ENCODE results near the gene PRDM16.

PRDM16 gene

GRCh38 chr1:3103967-3104677 lies 35.1 kb downstream of the PRDM16 start:
- no peak for DNase-seq (ENCODE audit: low spot score)

- no peak for DNase-seq (ENCODE audit: low spot score)
These were observed 36.3 kb downstream of the PRDM16 start for GRCh38 chr1:3105167-3105863.

- DNase-seq (ENCODE audit: low spot score) = no peak
These were observed 37.2 kb downstream of the PRDM16 start for GRCh38 chr1:3106216-3106615.

- no peak for DNase-seq (ENCODE audit: low spot score)
These were observed 38.2 kb downstream of the PRDM16 start for GRCh38 chr1:3107201-3107600.

DNA sequence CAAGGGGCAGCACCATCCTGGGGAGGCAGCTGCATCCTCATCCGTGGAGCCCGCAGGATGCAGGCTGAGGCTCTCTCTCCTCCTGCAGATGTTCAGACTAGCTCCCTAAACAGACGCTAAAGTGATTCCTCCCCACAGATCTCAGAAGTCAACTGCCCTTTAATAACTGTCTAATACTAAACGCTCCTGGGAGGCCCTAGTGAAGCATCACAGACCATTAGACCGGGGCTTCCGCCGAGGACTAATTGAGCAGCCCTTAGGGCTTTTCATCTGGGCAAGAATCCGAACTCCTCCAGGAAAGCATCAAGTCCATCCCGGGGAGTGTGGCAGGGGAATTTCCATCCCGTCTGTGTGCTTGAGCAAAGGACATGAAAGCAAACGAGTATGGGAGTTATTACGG lies 40.4 kb downstream of the PRDM16 start:
- no peak for DNase-seq (ENCODE audit: low spot score)

DNA sequence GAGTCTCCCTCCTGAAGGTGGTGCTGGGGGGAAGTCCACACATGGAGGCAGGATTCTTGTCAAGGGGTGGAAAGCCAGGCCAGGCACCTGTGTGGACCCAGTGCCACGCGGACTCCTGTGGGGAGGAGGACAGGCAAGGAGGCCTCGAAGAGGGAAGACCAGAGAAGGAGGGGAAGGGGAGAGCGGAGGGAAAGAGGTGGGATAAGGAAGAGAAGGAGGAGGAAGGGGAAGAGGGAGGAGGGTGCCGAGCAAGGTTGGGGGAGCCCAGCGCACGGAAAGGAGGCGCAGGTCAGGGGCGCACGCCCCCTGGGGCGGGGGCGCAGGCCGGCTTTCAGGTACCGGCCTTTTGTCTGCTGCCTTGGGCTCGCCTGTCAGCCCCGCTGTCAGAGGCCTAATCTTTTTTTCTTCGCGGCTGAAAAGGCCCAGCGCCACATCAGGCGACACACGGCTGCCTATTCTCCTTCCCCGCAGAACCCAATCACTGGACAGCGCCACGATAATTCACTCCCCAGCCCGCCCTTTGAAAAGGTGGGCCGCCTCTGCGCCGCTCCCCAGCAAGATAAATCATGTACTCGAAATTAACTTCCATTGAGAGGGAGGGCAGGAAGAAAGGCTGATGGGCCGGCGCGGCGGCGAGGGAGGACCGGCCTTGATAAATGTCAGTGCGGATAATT lies 42.5 kb downstream of the PRDM16 start:
- DNase-seq (ENCODE audit: low spot score) = no peak

GRCh38 chr1:3112526-3112925 lies 43.5 kb downstream of the PRDM16 start:
- no peak for DNase-seq (ENCODE audit: low spot score)

GRCh38 chr1:3113047-3113740 lies 44.2 kb downstream of the PRDM16 start:
- no peak for DNase-seq (ENCODE audit: low spot score)

DNA sequence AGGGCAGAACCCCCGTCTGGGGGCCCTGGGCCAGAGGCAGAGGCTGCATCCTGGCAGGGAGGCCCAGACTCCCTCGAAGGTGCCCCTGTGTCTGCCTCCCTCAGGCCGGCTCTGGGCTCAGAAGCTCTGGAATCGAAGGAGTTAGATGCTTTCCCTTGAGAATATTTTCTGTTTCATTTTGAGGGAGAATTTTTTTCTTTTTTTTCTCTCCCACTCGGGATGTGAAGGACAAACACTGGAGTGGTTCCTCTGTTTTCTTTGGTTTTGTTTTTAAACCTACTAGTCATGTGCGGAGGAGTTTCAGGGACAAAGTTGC lies 44.7 kb downstream of the PRDM16 start:
- no peak for DNase-seq (ENCODE audit: low spot score)

DNA sequence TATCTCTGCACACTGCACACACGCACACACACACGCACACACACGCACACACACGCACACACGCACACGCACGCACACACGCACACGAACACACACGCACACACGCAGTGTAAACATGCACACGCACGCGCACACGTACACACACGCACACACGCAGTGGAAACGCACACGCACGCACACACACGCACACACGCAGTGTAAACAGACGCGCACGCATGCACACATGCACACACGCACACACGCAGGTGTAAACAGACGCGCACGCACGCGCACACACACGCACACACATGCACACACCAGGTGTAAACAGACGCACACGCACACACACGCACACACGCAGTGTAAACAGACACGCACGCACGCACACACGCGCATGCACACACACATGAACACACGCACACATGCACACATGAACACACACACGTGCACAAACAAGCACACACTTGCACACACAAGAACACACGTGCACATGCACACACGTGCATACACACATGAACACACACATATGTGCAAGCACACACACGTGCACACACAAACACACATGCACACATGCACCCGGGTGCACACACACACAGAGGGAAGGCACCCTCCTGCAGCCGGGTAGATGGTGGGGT lies 45.2 kb downstream of the PRDM16 start:
- no peak for DNase-seq (ENCODE audit: low spot score)

- DNase-seq (ENCODE audit: low spot score) = no peak
These were observed 45.8 kb downstream of the PRDM16 start for GRCh38 chr1:3114846-3115245.

DNA sequence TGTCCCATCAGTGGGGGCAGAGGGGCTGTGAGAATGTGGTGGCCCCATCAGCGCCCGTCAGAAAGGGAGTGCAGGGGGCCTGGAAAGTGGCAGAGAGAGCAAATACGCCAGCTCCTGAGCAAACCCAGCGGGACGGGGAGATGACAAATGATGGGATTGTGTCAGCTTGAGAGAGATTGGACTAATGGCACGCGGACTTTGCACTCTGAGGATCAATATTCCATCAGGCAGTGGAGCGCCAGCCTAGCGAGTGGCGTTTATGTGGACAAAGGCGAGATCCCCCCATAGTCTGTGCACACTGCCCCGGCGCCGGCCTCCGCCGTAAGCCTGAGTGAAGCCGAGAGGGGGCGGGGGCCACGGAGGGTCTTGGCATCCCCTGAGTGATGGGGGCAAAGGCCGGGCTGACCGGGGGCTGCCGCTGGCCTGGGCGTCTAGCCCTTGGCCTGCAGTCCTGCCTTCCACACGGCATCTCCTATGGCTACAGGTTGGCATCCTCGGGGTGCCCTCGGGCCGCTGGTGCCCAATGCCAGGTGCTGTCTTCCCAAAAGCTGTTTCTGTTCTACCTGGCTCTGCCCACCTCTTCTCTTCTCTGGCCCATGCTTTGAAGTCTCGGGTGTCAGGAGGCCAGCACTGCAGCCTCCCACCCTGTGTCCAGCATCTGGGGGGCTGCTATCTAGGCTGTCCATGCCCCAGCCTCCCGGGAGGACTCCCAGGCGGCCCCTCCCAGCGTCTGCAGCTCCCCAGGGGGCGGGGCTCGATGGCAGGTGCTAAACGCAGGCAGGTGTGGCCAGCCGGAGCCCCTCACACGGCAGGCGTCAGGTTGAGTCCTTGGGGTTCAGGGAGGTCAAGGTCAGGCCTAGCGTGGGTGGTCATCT lies 46.5 kb downstream of the PRDM16 start:
- no peak for DNase-seq (ENCODE audit: low spot score)

- DNase-seq (ENCODE audit: low spot score) = no peak
These were observed 47.1 kb downstream of the PRDM16 start for GRCh38 chr1:3116150-3116510.

DNA sequence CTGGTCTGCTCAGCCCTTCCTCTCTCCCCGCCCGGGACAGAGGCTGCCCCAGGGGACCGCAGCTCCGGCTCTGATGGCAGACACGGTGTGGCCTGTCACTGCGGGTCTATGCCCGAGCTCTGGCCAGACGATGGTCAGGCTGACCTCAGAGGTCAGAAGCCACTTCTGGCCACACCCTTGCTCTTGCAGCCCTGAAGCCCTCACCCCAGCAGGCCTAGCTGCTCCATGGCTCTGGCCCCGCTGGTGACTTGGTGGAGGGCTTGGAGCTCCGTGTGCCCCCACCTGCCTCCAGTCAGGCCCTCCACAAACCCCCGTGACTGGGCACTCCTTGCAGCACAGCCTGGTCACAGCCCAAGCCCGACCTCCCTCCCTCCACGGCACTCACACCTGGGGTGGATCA lies 47.6 kb downstream of the PRDM16 start:
- no peak for DNase-seq (ENCODE audit: low spot score)

GRCh38 chr1:3117879-3118278 lies 48.9 kb downstream of the PRDM16 start:
- DNase-seq (ENCODE audit: low spot score) = no peak

DNA sequence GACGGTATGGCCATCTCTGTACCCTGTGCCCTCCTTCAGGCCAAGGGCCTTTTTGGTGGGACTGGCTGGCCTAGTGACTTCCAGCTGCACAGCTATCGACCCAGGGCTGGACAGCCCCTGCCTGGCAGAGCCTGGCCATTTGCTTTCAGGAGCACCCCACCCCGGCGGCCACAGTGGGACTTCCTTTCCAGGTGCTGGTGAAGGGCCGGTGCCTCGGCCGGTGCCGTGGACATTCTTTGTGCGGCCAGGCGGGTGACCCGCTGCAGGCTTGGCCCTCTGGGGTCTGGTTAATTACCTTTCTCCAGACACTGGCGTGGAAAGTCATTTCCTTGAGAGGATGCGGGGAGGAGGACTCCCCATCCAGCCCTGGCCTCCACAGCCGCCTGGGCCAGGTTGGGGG lies 50.1 kb downstream of the PRDM16 start:
- DNase-seq (ENCODE audit: low spot score) = no peak

- DNase-seq (ENCODE audit: low spot score) = no peak
These were observed 50.7 kb downstream of the PRDM16 start for GRCh38 chr1:3119725-3120124.

DNA sequence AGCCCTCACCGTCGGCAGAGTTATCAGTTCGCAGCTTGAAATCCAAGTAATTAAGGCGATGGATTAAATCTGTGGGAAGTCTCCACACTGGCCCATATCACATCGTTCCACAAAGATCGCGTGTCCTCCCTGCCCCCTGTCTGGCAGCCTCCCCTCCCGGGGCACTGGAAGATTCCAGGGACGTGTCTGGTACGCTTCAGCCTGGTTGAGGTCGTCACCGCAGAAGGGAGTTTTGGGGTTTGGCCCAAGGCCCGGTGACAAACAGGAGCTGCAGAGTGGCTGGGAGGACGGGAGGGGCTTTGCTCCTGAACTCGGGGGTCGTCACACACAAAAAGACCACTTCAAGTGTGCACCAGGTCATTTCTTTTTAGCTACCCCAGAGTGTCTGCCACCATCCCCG lies 51.1 kb downstream of the PRDM16 start:
- no peak for DNase-seq (ENCODE audit: low spot score)

DNA sequence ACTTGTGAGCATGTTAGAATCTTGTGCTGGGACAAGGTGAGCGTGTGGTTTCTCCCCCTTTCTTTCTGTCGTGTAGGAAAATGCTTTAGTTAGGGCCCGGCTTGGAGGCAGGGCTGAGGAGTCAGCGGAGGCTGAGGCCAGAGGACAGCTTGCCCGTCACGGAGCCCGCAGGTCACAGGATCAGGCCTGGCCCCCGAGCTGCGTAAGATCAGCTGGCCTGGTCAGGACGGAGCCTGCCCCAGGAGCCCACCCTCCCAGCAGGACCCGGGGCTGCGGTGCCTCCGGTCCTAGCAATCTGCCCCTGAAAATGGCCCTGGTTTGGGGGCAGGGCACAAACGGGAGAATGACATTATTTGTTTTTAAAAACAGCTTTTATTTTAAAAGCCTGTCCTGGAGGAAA lies 52.0 kb downstream of the PRDM16 start:
- no peak for DNase-seq (ENCODE audit: low spot score)

- DNase-seq (ENCODE audit: low spot score) = no peak
These were observed 52.6 kb downstream of the PRDM16 start for GRCh38 chr1:3121401-3122210.

- no peak for DNase-seq (ENCODE audit: low spot score)
These were observed 53.3 kb downstream of the PRDM16 start for GRCh38 chr1:3122311-3122710.
